GM18861 (cell line): ENCODE results near the gene CD207.

Experiments
- ATAC-seq: cut with Tn5 transposase; IDR thresholded peaks from one replicate; pipeline ENCODE4 v1.9.1; 2021; ENCODE audit not compliant: unreplicated experiment

The CD207 gene

GRCh38 chr2:70795164-70795995, 40.2 kb downstream of the CD207 start:
- no peak for ATAC-seq

- no peak for ATAC-seq
Observed at GRCh38 chr2:70793450-70793849, 42.2 kb downstream of the CD207 start.

GRCh38 chr2:70790136-70790828, 45.3 kb downstream of the CD207 start, which contains the start of gene FIGLA:
TSS of gene FIGLA (minus strand) at chr2:70790643. CDS start at chr2:70790638, 5 bp downstream.
- no peak for ATAC-seq

- ATAC-seq, result no peak
Observed at GRCh38 chr2:70789304-70790135, 46.1 kb downstream of the CD207 start.

- no peak for ATAC-seq
Observed at GRCh38 chr2:70785137-70785911, 50.3 kb downstream of the CD207 start.

GRCh38 chr2:70784320-70784719, 51.3 kb downstream of the CD207 start:
- no peak for ATAC-seq
